NCI-H748 (cell line): ENCODE data around the gene CMTM4.
"Not testable (repeated sequence)": the region's sequence is repeated elsewhere in the genome, so short reads cannot be mapped to it uniquely, and the experiment has no call there.

ENCODE experiments used
- DNase-seq: peaks from one replicate; lab custom pipeline; 2025; ENCODE audit not compliant: unreplicated experiment; lab: John Stamatoyannopoulos, UW

Gene CMTM4

GRCh38 chr16:66676599-66676998 lies 19.9 kb downstream of the CMTM4 start:
- no peak for DNase-seq

- no peak for DNase-seq
Observed at GRCh38 chr16:66673691-66674090, 22.9 kb downstream of the CMTM4 start.

GRCh38 chr16:66670691-66671388 lies 25.7 kb downstream of the CMTM4 start:
- DNase-seq = no peak

GRCh38 chr16:66668777-66669444 lies 27.6 kb downstream of the CMTM4 start:
- no peak for DNase-seq

GRCh38 chr16:66667944-66668343 lies 28.6 kb downstream of the CMTM4 start:
- no peak for DNase-seq

GRCh38 chr16:66662445-66663194 lies 33.9 kb downstream of the CMTM4 start:
- DNase-seq = no peak

- DNase-seq = not testable (repeated sequence)
Observed at GRCh38 chr16:66661671-66662346, 34.7 kb downstream of the CMTM4 start.

- DNase-seq = no peak
Observed at GRCh38 chr16:66661210-66661560, 35.4 kb downstream of the CMTM4 start.

GRCh38 chr16:66660422-66661209 lies 35.9 kb downstream of the CMTM4 start:
- DNase-seq = no peak

- no peak for DNase-seq
Observed at GRCh38 chr16:66658860-66659190, 37.7 kb downstream of the CMTM4 start.

- no peak for DNase-seq
Observed at GRCh38 chr16:66658143-66658859, 38.2 kb downstream of the CMTM4 start.

GRCh38 chr16:66656547-66656946 lies 40.0 kb downstream of the CMTM4 start:
- no peak for DNase-seq

- DNase-seq = no peak
Observed at GRCh38 chr16:66653581-66654350, 42.8 kb downstream of the CMTM4 start.

- DNase-seq = no peak
Observed at GRCh38 chr16:66652661-66653360, 43.7 kb downstream of the CMTM4 start.

GRCh38 chr16:66651965-66652364 lies 44.6 kb downstream of the CMTM4 start:
- DNase-seq = no peak

GRCh38 chr16:66651474-66651765 lies 45.1 kb downstream of the CMTM4 start:
- DNase-seq = no peak

- DNase-seq = peak; percentile 90
Observed at GRCh38 chr16:66650707-66651473, 45.7 kb downstream of the CMTM4 start.

- DNase-seq = no peak
Observed at GRCh38 chr16:66649636-66650205, 46.8 kb downstream of the CMTM4 start.
